NCI-H1436 (cell line): ENCODE results near the gene ERMP1.

Source experiments
- DNase-seq: peaks from one replicate; lab custom pipeline; 2025; lab: John Stamatoyannopoulos, UW

Gene ERMP1

DNA sequence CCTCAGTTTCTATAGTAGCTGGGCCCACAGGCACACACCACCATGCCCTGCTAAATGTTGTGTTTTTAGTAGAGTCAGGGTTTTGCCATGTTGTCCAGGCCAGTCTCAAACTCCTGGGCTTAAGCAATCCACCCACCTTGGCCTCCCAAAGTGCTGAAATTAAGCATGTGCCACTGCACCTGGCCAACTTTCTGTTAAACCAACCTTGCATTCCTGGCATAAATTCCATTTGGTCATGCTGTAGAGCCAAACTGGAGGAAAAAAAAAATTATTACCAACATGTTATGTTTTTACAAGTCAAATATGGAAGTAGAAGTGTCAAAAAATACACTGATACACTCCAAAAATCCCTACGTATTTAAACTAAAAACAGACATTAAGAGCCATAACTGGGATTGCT lies 54.1 kb downstream of the ERMP1 start:
- no peak for DNase-seq

GRCh38 chr9:5773324-5773999 lies 59.5 kb downstream of the ERMP1 start:
- no peak for DNase-seq

DNA sequence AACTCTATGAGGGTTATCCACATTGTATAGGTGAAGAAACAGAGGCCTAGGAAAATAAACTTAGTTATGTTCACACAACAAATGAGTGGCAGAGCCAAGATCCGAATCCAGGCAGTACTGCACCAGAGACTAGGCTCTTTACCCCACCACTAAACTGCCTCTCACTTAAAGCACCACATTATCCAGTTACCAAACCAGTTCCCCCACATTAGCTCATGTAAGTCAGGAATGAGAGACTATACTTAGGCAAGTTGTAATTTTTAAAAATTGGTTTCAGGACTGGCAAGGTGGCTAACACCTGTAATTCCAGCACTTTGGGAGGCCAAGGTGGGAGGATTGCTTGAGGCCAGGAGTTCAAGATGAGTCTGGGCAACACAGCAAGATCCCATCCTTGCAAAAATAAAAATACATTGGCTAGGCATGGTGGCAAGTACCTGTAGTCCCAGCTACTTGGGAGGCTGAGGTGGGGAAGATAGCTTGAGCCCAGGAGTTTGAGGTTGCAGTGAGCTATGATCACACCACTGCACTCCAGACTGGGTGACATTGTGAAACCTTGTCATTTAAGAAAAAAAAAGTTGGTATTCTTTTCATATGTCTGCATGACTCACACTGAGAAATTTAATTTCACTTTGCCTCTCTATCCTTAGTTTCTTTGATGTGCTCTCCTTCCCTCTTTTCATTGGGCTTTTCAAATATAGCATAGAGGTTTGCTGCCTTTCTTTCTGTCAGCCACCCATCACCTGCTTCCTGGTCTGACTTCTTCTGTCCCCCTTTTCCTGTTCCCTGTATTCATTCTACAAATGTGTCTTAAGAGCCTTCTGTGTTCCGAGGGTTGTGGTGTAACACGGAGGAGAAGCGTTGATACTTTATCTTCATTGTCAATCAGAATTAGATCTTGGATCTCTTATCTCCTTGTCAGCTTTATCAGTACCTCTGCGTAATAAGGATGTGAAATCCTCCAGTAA lies 64.7 kb downstream of the ERMP1 start:
- DNase-seq: no peak

GRCh38 chr9:5764130-5764868 lies 68.6 kb downstream of the ERMP1 start:
- DNase-seq: no peak

DNA sequence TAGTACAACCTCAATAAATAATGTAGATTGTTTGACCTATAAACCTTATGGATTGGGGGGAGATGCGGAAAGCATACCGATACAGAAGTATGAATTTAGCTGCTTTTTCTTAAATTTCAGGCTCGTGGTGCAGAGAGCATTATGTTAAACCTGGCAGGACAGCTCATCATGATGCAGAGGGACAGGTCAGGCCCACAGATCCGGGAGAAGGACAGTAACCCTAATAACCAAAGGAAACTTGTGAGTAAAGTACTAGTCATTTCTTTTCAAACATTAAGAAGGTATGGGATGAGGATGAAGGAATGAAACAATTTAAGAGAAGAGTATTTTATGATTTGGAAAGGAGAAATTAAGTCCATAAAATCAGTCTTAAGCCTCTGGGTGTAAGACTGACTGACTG lies 70.5 kb downstream of the ERMP1 start:
- DNase-seq: no peak

DNA sequence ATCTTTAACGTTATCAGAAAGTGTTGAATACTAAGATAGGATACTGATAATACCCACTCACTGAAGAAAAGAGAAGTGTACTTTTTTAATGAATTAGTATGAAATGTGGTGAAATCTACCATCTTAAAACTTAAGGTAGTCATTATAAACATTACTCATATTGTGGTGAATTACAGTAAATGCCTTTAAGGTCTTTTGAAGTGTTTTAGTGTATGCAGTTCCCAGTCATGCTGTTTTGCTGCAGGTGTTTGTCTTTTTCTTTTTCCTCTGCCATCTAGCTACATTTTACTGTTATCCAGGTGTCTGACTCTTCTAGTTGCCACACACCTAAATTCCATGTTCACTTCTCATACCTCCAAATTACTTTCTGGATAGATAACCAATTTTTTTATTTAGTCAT lies 72.6 kb downstream of the ERMP1 start:
- no peak for DNase-seq

GRCh38 chr9:5756633-5757032 lies 76.3 kb downstream of the ERMP1 start:
- no peak for DNase-seq

GRCh38 chr9:5750569-5750968 lies 82.3 kb downstream of the ERMP1 start:
- no peak for DNase-seq

DNA sequence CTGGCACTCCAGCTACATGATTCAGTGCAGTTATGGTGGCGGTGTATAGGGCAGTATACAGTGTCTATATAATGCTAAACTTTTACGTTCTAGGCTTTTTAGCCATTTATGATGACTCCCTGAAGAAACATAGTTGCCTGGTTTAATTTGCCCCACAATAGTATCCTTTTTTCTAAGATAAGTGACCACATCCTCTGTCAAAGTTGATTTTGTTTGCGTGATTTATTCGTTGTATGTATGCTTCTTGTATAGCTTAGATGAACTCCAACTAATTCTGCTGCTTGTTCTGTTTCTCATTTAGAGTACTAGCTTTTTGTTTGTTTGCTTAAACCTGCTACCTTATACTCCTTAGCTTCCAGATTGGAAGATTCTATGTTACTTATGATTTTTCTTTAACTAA lies 83.6 kb downstream of the ERMP1 start:
- no peak for DNase-seq

DNA sequence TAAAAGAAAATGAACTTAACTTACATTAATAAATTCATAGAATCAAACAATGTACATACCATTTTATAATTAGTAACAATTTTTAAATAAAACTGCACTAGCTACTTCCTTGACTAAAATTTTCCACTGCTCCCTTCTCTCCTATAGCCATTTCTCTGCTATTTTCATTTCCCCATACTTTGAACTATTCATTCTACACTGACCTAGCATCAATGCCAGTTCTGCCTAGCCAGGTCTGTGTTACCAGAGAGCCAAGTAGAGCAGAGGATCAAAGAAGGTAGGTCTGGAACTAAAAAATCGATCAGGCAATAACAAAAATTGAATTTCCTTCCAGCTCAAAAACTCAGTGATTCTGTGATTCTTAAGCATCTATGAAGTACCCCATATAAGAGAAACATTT lies 84.5 kb downstream of the ERMP1 start:
- no peak for DNase-seq

DNA sequence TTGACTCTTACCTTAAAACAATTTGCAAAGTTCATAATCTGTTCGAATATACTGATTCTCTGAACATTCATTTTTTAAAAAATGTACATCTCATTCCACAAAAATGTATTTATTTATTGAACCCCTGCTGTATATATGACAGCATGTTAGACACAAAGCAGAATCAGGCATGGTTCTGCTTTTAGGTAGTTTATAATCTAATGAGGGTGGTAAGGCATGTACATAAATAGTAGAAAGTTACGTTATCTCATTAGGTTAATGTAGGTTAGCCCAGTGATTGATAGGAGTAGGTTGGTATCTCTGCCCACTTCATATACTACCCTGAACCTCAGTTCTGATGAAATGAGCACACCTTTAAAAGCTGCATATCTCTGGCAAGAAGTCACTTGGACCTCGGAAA lies 89.8 kb downstream of the ERMP1 start:
- no peak for DNase-seq

- no peak for DNase-seq
Observed at GRCh38 chr9:5736563-5737346, 96.2 kb downstream of the ERMP1 start.

DNA sequence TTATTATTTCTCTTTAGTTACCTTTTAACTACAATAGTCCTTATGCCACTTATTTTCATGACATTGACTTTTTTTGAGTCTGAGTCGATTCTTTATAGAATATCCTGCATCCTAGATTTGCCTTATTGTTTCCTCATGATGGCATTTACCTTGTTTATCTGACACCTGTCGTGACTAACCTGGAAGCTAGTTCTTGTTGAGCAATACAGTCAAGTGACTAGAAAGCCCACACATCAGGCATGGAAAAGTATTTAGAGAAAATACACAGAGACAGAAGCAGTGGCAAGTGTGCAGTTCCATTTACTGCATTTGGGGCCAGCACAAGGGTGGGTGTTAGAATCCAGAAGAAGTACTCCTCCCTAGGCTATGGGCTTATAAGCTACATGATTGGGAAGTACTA lies 97.8 kb downstream of the ERMP1 start:
- DNase-seq: no peak
